OCI-LY7 (cell line): Measurements from ENCODE around the gene EXTL1. TPM values are rescaled to one million over a fixed set of nuclear protein-coding genes. Genes with fewer than 3 reads are reported as not detected.
"Not testable (repeated sequence)": the region's sequence is repeated elsewhere in the genome, so short reads cannot be mapped to it uniquely, and the experiment has no call there.

Source experiments
- BruUV-seq: library from RNA; stranded (reverse); fragments of 400-500 nt; replicated peaks from 2 replicates; lab custom pipeline; 2021; lab: Mats Ljungman, UMichigan
- CTCF ChIA-PET: fragments of 300-600 bp; sonication (Branson Sonifier 250); formaldehyde crosslinking; loops from one replicate; lab custom pipeline; 2022; ENCODE audit warnings: antibody characterized with exemption; ENCODE audit not compliant: unreplicated experiment; lab: Charles Lee
- POLR2A ChIA-PET: fragments of 300-600 bp; sonication (Branson Sonifier 250); formaldehyde crosslinking; loops from one replicate; lab custom pipeline; 2022; ENCODE audit warnings: antibody characterized with exemption; lab: Charles Lee
- DNase-seq: peaks from one replicate; pipeline ENCODE4 v3.0.0-alpha.2; 2015; ENCODE audit warnings: low spot score
- H2AFZ ChIP-seq: fragments of 200-600 bp; sonication (generic), shearing (Covaris generic); 2 replicates; pipeline ENCODE4 v1.6.1; 2014; ENCODE audit warnings: mild to moderate bottlenecking, antibody characterized with exemption, low read length, moderate library complexity
- H3K27ac ChIP-seq: fragments of 200-600 bp; sonication (generic); 2 replicates; pipeline ENCODE4 v1.5.1; 2014; ENCODE audit warnings: mixed run types, low read depth, mild to moderate bottlenecking, moderate library complexity, low read length, inconsistent platforms; ENCODE audit not compliant: poor library complexity, severe bottlenecking
- H3K36me3 ChIP-seq: fragments of 200-600 bp; sonication (generic); 2 replicates; pipeline ENCODE4 v1.6.1; 2014; ENCODE audit warnings: mild to moderate bottlenecking, antibody characterized with exemption, low read length, moderate library complexity, mixed read lengths; ENCODE audit not compliant: insufficient read depth
- H3K4me1 ChIP-seq: fragments of 200-600 bp; sonication (generic); 2 replicates; pipeline ENCODE4 v1.5.1; 2014; ENCODE audit warnings: mild to moderate bottlenecking, low read length; ENCODE audit not compliant: insufficient read depth, poor library complexity, severe bottlenecking
- H3K4me2 ChIP-seq: fragments of 200-600 bp; sonication (generic); 2 replicates; pipeline ENCODE4 v1.6.1; 2014; ENCODE audit warnings: mild to moderate bottlenecking, low read length
- H3K4me3 ChIP-seq: fragments of 200-600 bp; sonication (generic); 2 replicates; pipeline ENCODE4 v1.5.1; 2014; ENCODE audit warnings: mild to moderate bottlenecking, low read depth, low read length; ENCODE audit not compliant: poor library complexity, severe bottlenecking
- H3K79me2 ChIP-seq: fragments of 200-600 bp; sonication (generic); 2 replicates; pipeline ENCODE4 v1.6.1; 2016; ENCODE audit warnings: low read depth, mild to moderate bottlenecking, low read length, moderate library complexity, mixed read lengths; ENCODE audit not compliant: insufficient read depth
- H3K9me2 ChIP-seq: fragments of 200-600 bp; sonication (generic); 2 replicates; pipeline ENCODE4 v1.6.1; 2016; ENCODE audit warnings: mild to moderate bottlenecking, low read length, mixed read lengths; ENCODE audit not compliant: insufficient read depth
- H3K9me3 ChIP-seq: fragments of 200-600 bp; sonication (generic); 2 replicates; pipeline ENCODE4 v1.6.1; 2014; ENCODE audit warnings: mild to moderate bottlenecking, mixed run types, low read length, mixed read lengths
- H4K20me1 ChIP-seq: fragments of 200-600 bp; sonication (generic); 2 replicates; pipeline ENCODE4 v1.6.1; 2014; ENCODE audit warnings: mild to moderate bottlenecking, antibody characterized with exemption, low read length, moderate library complexity, mixed read lengths; ENCODE audit not compliant: insufficient read depth
- CTCF ChIP-seq: fragments of 200-600 bp; sonication (generic); conservative IDR thresholded peaks from 2 replicates; pipeline ENCODE4 v1.5.1; 2014; ENCODE audit warnings: mild to moderate bottlenecking, antibody characterized with exemption, low read length, moderate library complexity, mixed read lengths
- EZH2phosphoT487 ChIP-seq: fragments of 200-600 bp; sonication (generic); IDR thresholded peaks from 2 replicates; pipeline ENCODE4 v1.6.1; 2018; ENCODE audit warnings: low read depth, borderline replicate concordance, mild to moderate bottlenecking, mixed run types, antibody characterized with exemption, low read length, moderate library complexity, mixed read lengths
- intact Hi-C: fragments of 100-400 bp; cut with micrococcal nuclease; formaldehyde crosslinking; loops from one replicate; pipeline ENCODE4 v1.10.0; 2022; ENCODE audit not compliant: unreplicated experiment
- total RNA-seq, 2 experiments: library from RNA; depleted of rRNA in 1 of 2; stranded (reverse); fragments of >200 nt in 1 of 2; shearing (Covaris generic) in 1 of 2; gene quantifications; 2 replicates each; pipeline ENCODE4 v1.2.3, GENCODE V29; 2014 to 2022

EXTL1 gene
- total RNA-seq, 2 experiments from 2014 or later: 0.67 TPM; not detected in 1

GRCh38 chr1:25979210-25979609, 42.4 kb upstream of the EXTL1 start:
- no peak for DNase-seq
- ChIA-PET CTCF (no interaction called here), POLR2A (interaction anchor here (0.6 to 0.7 kb wide), 3 partner anchors 15 to 67 kb away, joined by 3 to 4 read pairs (median 3); no protein-coding TSS in a partner anchor)
- intact Hi-C loops: no loop called here
- Histone ChIP-seq H3K4me1 (peaks cover 10% of the 10 kb centered on the region), H3K4me3 (no peak overlapping the region), H4K20me1 (no peaks in the 10 kb centered on the region), H2AFZ (no peak overlapping the region), H3K9me3 (no peaks in the 10 kb centered on the region), H3K36me3 (peaks cover 43% of the 10 kb centered on the region), H3K9me2 (no peaks in the 10 kb centered on the region), H3K4me2 (no peak overlapping the region), H3K79me2 (no peaks in the 10 kb centered on the region), H3K27ac (no peak overlapping the region)
- BruUV-seq: no TSS peak
- TF ChIP-seq EZH2phosphoT487 (no peak), CTCF (no peak)

GRCh38 chr1:25985171-25985570, 36.4 kb upstream of the EXTL1 start:
- no TSS peak for BruUV-seq
- Histone ChIP-seq H3K27ac (no peak overlapping the region), H3K4me3 (no peak overlapping the region), H3K36me3 (peaks cover 38% of the 10 kb centered on the region), H3K9me2 (no peaks in the 10 kb centered on the region), H3K79me2 (no peaks in the 10 kb centered on the region), H3K4me2 (no peak overlapping the region), H4K20me1 (no peaks in the 10 kb centered on the region), H3K4me1 (no peaks in the 10 kb centered on the region), H2AFZ (no peak overlapping the region), H3K9me3 (no peaks in the 10 kb centered on the region)
- no peak for DNase-seq
- ChIA-PET CTCF (no interaction called here), POLR2A (no interaction called here)
- intact Hi-C loops: no loop called here
- no peak for TF ChIP-seq EZH2phosphoT487
- TF ChIP-seq CTCF: no peak

GRCh38 chr1:25985670-25986069, 35.9 kb upstream of the EXTL1 start:
- Histone ChIP-seq H3K9me3 (no peaks in the 10 kb centered on the region), H3K27ac (no peak overlapping the region), H4K20me1 (no peaks in the 10 kb centered on the region), H3K4me2 (no peak overlapping the region), H3K36me3 (peaks cover 36% of the 10 kb centered on the region), H3K79me2 (no peaks in the 10 kb centered on the region), H2AFZ (no peak overlapping the region), H3K9me2 (no peaks in the 10 kb centered on the region), H3K4me3 (no peak overlapping the region), H3K4me1 (no peaks in the 10 kb centered on the region)
- BruUV-seq: no TSS peak
- no peak for DNase-seq
- POLR2A ChIA-PET: interaction anchor here (0.6 to 1.0 kb wide), 2 partner anchors 14 to 41 kb away, joined by 4 to 6 read pairs; no protein-coding TSS in a partner anchor
- CTCF ChIA-PET: no interaction called here
- TF ChIP-seq EZH2phosphoT487: no peak
- no peak for TF ChIP-seq CTCF
- intact Hi-C loops: no loop called here

GRCh38 chr1:25986773-25987172, 34.8 kb upstream of the EXTL1 start:
- H2AFZ ChIP-seq, CTCF ChIA-PET, DNase-seq, H3K4me2 ChIP-seq, H4K20me1 ChIP-seq, intact Hi-C loops, BruUV-seq, H3K4me1 ChIP-seq, H3K79me2 ChIP-seq, H3K9me3 ChIP-seq, H3K9me2 ChIP-seq, H3K4me3 ChIP-seq, H3K27ac ChIP-seq: not testable (repeated sequence)
- POLR2A ChIA-PET: interaction anchor here (1.0 to 2.4 kb wide), 2 partner anchors 11 to 15 kb away, joined by 4 to 18 read pairs; partner anchors contain the start of gene PAFAH2
- peaks cover 28% of the 10 kb centered on the region for H3K36me3 ChIP-seq
